AG04449 (cell line): ENCODE results near the gene CASK.
A peak's percentile ranks its signal among the peaks of the same experiment; 100 is the strongest.

ENCODE experiments used
- CTCF ChIA-PET: fragments of 350-600 bp; formaldehyde crosslinking; extraction: SDS; loops from one replicate; lab custom pipeline; 2021; ENCODE audit warnings: antibody characterized with exemption; lab: Yijun Ruan, JAX
- POLR2A ChIA-PET: fragments of 400-600, 350-600 bp; formaldehyde crosslinking; extraction: SDS; loops from one replicate; lab custom pipeline; 2020; ENCODE audit warnings: antibody characterized with exemption, inconsistent platforms; lab: Yijun Ruan, JAX
- DNase-seq: peaks from one replicate; pipeline ENCODE4 v3.0.0-alpha.2; 2010; ENCODE audit warnings: low read depth, low spot score
- H3K4me3 ChIP-seq: 2 replicates; pipeline ENCODE4 v1.5.1; 2011; ENCODE audit warnings: low read depth, mild to moderate bottlenecking, control low read depth, low read length
- TF ChIP-seq, protein P1 (sequence below): IDR thresholded peaks from one replicate; pipeline ENCODE4 v1.5.1; 2011; ENCODE audit warnings: mild to moderate bottlenecking, moderate library complexity, low read length, control low read depth, inconsistent platforms; ENCODE audit not compliant: insufficient read depth; ENCODE audit errors: missing control alignments

Gene CASK

DNA sequence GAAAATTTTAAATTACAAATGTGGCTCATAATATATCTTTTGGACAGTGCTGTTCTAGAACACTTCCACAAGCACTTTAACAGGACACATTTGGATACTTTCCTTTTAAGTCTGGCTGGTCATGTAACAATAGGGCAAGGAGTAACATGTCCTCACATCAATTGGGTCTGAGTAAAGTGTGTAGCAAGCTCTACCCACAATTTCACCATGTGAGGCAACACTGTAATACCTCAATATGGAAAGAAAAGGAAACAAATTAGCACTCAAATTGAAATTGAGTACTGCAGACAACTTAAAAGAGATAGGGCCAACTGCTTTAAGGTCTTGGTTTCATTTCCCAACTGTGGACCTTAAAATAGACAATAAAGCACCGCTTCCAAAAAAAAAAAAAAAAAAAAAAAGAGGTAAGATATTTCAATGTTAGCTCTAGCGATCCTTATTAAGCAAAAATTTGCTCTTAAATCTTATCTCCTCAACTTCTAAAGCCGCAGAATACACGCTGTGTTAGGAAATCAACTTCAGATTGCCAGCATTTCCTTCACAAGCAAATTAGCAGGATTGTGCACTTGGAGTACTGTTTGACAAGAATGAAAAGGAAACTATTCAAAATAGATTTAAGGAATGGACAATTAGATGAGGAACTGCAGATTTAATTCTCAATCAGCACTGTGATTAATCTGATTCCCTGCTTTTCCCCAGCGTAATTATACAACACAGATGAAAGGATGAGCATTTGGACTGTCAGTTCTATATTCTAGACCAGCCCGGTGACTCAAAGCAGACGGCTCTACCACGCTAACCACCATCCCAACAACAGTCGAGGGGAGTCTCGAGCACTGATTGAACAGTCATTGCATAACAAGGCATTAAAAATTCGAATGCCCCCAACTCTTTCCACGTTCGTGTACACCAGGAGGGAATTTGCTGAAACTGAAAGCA, 1.6 kb downstream of the CASK start:
- TF ChIP-seq, protein P1, sequence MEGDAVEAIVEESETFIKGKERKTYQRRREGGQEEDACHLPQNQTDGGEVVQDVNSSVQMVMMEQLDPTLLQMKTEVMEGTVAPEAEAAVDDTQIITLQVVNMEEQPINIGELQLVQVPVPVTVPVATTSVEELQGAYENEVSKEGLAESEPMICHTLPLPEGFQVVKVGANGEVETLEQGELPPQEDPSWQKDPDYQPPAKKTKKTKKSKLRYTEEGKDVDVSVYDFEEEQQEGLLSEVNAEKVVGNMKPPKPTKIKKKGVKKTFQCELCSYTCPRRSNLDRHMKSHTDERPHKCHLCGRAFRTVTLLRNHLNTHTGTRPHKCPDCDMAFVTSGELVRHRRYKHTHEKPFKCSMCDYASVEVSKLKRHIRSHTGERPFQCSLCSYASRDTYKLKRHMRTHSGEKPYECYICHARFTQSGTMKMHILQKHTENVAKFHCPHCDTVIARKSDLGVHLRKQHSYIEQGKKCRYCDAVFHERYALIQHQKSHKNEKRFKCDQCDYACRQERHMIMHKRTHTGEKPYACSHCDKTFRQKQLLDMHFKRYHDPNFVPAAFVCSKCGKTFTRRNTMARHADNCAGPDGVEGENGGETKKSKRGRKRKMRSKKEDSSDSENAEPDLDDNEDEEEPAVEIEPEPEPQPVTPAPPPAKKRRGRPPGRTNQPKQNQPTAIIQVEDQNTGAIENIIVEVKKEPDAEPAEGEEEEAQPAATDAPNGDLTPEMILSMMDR, result no peak
- ChIA-PET POLR2A (no interaction called here), CTCF (no interaction called here)
- no peak for DNase-seq
- H3K4me3 ChIP-seq, result peak overlapping the region; percentile 69

DNA sequence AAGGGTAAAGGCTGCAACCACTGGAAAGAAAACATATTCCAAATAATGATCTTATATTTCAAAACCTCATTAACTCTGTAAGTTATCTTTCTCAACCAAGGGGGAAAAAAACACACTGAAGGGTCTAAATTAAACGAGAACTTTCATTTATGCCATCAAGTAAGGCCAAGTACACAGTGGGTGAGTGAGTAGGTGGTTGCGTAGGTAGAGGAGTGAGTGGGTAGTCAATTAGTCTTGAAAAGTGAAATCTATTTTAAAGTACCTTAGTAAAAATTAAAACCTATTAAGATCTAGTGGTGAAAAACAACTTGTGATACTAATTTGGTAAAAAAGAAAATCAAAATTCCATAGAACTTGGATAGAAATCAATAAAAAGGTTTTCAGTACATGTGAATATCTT, 3.5 kb downstream of the CASK start:
- no peak overlapping the region for H3K4me3 ChIP-seq
- CTCF ChIA-PET, result no interaction called here

DNA sequence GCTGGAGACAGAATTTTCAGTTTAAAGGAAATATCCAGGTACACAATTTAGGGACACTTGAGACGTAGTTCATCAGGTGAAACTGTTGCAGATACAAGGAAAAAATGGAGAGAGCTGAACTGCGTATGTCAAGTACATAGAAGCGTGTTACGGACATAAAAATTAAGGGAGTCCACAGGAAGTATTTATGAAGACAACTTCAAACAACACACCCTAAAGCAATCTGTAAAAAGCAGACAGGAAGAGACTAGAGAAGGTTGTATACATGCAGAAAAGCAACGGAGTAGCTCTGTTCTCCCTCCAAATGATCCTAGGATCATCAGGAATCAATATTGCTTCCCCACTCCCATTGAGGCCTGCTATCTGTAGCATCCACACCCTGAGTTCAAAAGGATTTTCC, 5.8 kb downstream of the CASK start:
- no peak for DNase-seq
- TF ChIP-seq, protein P1, result no peak
- no peak overlapping the region for H3K4me3 ChIP-seq
- CTCF ChIA-PET, result no interaction called here
- POLR2A ChIA-PET, result no interaction called here

More for the DNA sequence above, 3.5 kb downstream of the CASK start:
- POLR2A ChIA-PET, result no interaction called here
- DNase-seq, result no peak
- TF ChIP-seq, protein P1, result no peak

DNA sequence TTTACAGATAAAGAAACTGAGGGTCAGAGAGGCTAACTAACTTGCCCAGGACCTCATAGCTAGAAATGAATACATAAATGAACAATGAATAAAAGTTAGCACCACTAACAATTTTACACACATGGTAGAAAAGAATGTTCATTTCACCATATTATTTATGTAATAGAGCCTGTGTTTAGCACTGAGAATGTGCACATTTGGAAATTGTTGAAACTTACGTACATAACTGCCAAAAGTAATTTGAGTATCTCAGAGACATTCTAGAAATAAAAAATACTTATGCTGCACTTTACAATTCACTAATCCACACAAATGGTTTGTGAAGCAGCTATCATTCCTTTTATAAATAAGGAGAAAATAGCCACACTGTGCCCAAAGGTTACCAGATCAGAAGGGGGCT, 9.9 kb downstream of the CASK start:
- H3K4me3 ChIP-seq, result no peak overlapping the region
- DNase-seq, result no peak
- ChIA-PET CTCF (no interaction called here), POLR2A (no interaction called here)
- TF ChIP-seq, protein P1, result no peak

DNA sequence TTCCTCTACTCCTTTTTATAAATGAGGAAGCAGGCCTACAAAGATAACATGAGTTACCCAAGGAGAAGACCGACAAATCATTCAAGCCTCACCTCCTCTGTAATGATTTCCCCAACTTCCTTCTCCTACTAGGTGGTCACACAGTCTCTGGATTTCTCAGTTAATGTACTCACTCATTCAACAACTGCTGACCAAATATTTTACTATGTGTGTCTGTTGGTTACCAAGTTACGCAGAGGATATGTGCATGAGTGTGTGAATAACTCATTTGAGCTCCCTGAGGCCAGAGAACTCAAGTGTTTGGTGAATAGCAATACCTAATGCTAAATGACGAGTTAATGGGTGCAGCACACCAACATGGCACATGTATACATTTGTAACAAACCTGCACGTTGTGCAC, 10.4 kb downstream of the CASK start:
- CTCF ChIA-PET, result no interaction called here
- H3K4me3 ChIP-seq, result no peak overlapping the region
- DNase-seq, result no peak
- TF ChIP-seq, protein P1, result no peak
- POLR2A ChIA-PET, result no interaction called here

GRCh38 chrX:41909068-41909467, 14.3 kb downstream of the CASK start:
- TF ChIP-seq, protein P1, result no peak
- ChIA-PET CTCF (no interaction called here), POLR2A (no interaction called here)
- H3K4me3 ChIP-seq, result no peak overlapping the region
- no peak for DNase-seq
